WTC11 (cell line): ENCODE results near the gene ADM. TPM values are rescaled to one million over a fixed set of nuclear protein-coding genes. Genes with fewer than 3 reads are reported as not detected.

Experiments used
- ATAC-seq: fragments of 200-7000 bp; cut with Tn5 transposase; 2 replicates; pipeline ENCODE4 v1.10.0; 2021; ENCODE audit warnings: mild to moderate bottlenecking, moderate library complexity
- CTCF ChIA-PET: fragments of 300-600 bp; sonication (Branson Sonifier 250); formaldehyde crosslinking; loops from one replicate; lab custom pipeline; 2021; ENCODE audit warnings: antibody characterized with exemption; lab: Charles Lee
- POLR2A ChIA-PET: fragments of 350-600 bp; sonication (Branson Sonifier 250); formaldehyde crosslinking; loops from one replicate; lab custom pipeline; 2021; ENCODE audit warnings: antibody characterized with exemption; lab: Charles Lee
- DNase-seq: peaks from one replicate; pipeline ENCODE4 v3.0.0; 2021; ENCODE audit warnings: low spot score
- H3K27ac Mint-ChIP-seq: 2 replicates; pipeline ENCODE4 v1.8.0; 2021; ENCODE audit warnings: mixed read lengths
- H3K27me3 Mint-ChIP-seq: 2 replicates; pipeline ENCODE4 v1.8.0; 2021; ENCODE audit warnings: low read depth, mild to moderate bottlenecking, moderate library complexity, mixed read lengths
- H3K36me3 Mint-ChIP-seq: 2 replicates; pipeline ENCODE4 v1.8.0; 2021; ENCODE audit warnings: mixed read lengths
- H3K4me1 Mint-ChIP-seq: 2 replicates; pipeline ENCODE4 v1.8.0; 2022; ENCODE audit warnings: mixed read lengths
- H3K4me3 Mint-ChIP-seq: 2 replicates; pipeline ENCODE4 v1.8.0; 2021; ENCODE audit warnings: mild to moderate bottlenecking, moderate library complexity, mixed read lengths
- H3K9me3 Mint-ChIP-seq: 2 replicates; pipeline ENCODE4 v1.8.0; 2021; ENCODE audit warnings: mixed read lengths
- ATF1 ChIP-seq: sonication (generic); formaldehyde crosslinking; IDR thresholded peaks from 2 replicates; pipeline ENCODE4 v1.8.1; 2023; ENCODE audit warnings: mild to moderate bottlenecking, moderate library complexity, missing genetic modification reagents
- CREM ChIP-seq: sonication (generic); formaldehyde crosslinking; IDR thresholded peaks from 2 replicates; pipeline ENCODE4 v1.8.1; 2022; ENCODE audit warnings: mild to moderate bottlenecking, missing genetic modification reagents, moderate library complexity
- ELF4 ChIP-seq: sonication (generic); formaldehyde crosslinking; IDR thresholded peaks from 2 replicates; pipeline ENCODE4 v1.8.1; 2022; ENCODE audit warnings: low read depth, mild to moderate bottlenecking, moderate library complexity, missing genetic modification reagents
- IRF1 ChIP-seq: sonication (generic); formaldehyde crosslinking; IDR thresholded peaks from 2 replicates; pipeline ENCODE4 v1.8.0; 2023; ENCODE audit warnings: missing genetic modification reagents
- MXD4 ChIP-seq: fragments of 250-450 bp; sonication (Bioruptor Pico); IDR thresholded peaks from 2 replicates; pipeline ENCODE4 v1.8.0; 2021; ENCODE audit warnings: mild to moderate bottlenecking, moderate library complexity, borderline replicate concordance
- NFYB ChIP-seq: sonication (generic); formaldehyde crosslinking; conservative IDR thresholded peaks from 2 replicates; pipeline ENCODE4 v1.8.0; 2022; ENCODE audit warnings: low read depth, missing genetic modification reagents
- SMAD4 ChIP-seq: sonication (generic); formaldehyde crosslinking; IDR thresholded peaks from 2 replicates; pipeline ENCODE4 v1.8.0; 2022; ENCODE audit warnings: mild to moderate bottlenecking, missing genetic modification reagents
- SP1 ChIP-seq: sonication (generic); formaldehyde crosslinking; conservative IDR thresholded peaks from 2 replicates; pipeline ENCODE4 v1.8.1; 2022; ENCODE audit warnings: missing genetic modification reagents
- USF1 ChIP-seq: sonication (generic); formaldehyde crosslinking; IDR thresholded peaks from 2 replicates; pipeline ENCODE4 v1.8.0; 2022; ENCODE audit warnings: mild to moderate bottlenecking, missing genetic modification reagents
- ZNF263 ChIP-seq: sonication (generic); formaldehyde crosslinking; IDR thresholded peaks from 2 replicates; pipeline ENCODE4 v1.8.1; 2022; ENCODE audit warnings: low read depth, mild to moderate bottlenecking, moderate library complexity, missing genetic modification reagents
- total RNA-seq: library from RNA; stranded (reverse); gene quantifications from 3 replicates; pipeline ENCODE4 v1.2.3, GENCODE V29; 2021
- TF ChIP-seq, protein P1 (sequence below): fragments of 250-450 bp; sonication (Bioruptor Pico); IDR thresholded peaks from 2 replicates; pipeline ENCODE4 v1.9.0; 2021; ENCODE audit warnings: mild to moderate bottlenecking
- TF ChIP-seq, protein P2 (sequence below): sonication (generic); formaldehyde crosslinking; IDR thresholded peaks from 2 replicates; pipeline ENCODE4 v1.8.1; 2022; ENCODE audit warnings: missing genetic modification reagents, borderline replicate concordance
- TF ChIP-seq, protein P3 (sequence below): sonication (generic); formaldehyde crosslinking; IDR thresholded peaks from 2 replicates; pipeline ENCODE4 v1.8.1; 2022; ENCODE audit warnings: low read depth, mild to moderate bottlenecking, moderate library complexity, missing genetic modification reagents, borderline replicate concordance
- TF ChIP-seq, protein P4 (sequence below): sonication (generic); formaldehyde crosslinking; IDR thresholded peaks from 2 replicates; pipeline ENCODE4 v1.8.1; 2023; ENCODE audit warnings: mild to moderate bottlenecking, missing genetic modification reagents
- TF ChIP-seq, protein P5 (sequence below): sonication (generic); formaldehyde crosslinking; IDR thresholded peaks from 2 replicates; pipeline ENCODE4 v1.8.1; 2023; ENCODE audit warnings: mild to moderate bottlenecking, missing genetic modification reagents, moderate library complexity

The ADM gene
- total RNA-seq, 1 experiment from 2014 or later: 18.7 TPM

- TF ChIP-seq IRF1 (CRISPR knock-in tag): no peak
Measured at GRCh38 chr11:10351765-10352641, 47.1 kb downstream of the ADM start (continued).

DNA sequence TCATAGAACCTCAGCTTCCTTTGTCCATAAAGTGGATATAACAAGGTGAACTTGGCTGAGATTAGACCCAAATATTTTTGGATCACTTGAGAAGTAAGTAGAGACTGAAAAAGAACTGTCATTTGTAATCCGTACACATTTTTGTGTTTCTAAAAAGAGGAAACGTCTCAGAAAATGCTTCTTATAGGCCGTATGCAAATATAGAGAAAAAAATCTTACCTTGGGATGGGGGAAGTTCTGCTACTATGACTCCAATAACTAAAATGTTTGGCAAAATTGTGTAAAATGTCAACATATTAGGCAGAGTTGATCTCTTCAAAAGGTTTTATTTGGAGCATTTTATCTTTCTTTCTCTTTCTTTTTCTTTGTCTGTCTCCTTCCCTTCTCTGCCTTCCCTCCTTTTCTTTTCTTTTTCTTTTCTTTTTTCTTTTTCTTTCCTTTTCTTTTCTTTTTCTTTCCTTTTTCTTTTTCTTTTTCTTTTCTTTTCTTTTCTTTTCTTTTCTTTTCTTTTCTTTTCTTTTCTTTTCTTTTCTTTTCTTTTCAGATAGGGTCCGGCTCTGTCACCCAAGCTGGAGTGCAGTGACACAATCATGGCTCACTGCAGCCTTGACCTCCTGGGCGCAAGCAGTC is 48.2 kb downstream of the ADM start:
- ATAC-seq (no peak), DNase-seq (no peak)
- Mint-ChIP-seq H3K4me3 (peak overlapping the region; percentile 8; the same call in 1 of the 2 replicates), H3K27me3 (no peaks in the 10 kb centered on the region; the same call in none of the 2 replicates), H3K9me3 (peaks cover 19% of the 10 kb centered on the region), H3K4me1 (peaks cover 69% of the 10 kb centered on the region), H3K27ac (peak overlapping the region; percentile 100), H3K36me3 (peaks cover 16% of the 10 kb centered on the region)
- ChIA-PET CTCF (interaction anchor here (1.0 to 3.8 kb wide), 4 partner anchors 14 to 48 kb away, joined by 3 to 42 read pairs (median 18); partner anchors contain the start of gene ADM), POLR2A (interaction anchor here (1.8 to 3.1 kb wide), 3 partner anchors 14 to 48 kb away, joined by 9 to 37 read pairs (median 15); partner anchors contain the start of gene ADM)
- TF ChIP-seq, protein P1, sequence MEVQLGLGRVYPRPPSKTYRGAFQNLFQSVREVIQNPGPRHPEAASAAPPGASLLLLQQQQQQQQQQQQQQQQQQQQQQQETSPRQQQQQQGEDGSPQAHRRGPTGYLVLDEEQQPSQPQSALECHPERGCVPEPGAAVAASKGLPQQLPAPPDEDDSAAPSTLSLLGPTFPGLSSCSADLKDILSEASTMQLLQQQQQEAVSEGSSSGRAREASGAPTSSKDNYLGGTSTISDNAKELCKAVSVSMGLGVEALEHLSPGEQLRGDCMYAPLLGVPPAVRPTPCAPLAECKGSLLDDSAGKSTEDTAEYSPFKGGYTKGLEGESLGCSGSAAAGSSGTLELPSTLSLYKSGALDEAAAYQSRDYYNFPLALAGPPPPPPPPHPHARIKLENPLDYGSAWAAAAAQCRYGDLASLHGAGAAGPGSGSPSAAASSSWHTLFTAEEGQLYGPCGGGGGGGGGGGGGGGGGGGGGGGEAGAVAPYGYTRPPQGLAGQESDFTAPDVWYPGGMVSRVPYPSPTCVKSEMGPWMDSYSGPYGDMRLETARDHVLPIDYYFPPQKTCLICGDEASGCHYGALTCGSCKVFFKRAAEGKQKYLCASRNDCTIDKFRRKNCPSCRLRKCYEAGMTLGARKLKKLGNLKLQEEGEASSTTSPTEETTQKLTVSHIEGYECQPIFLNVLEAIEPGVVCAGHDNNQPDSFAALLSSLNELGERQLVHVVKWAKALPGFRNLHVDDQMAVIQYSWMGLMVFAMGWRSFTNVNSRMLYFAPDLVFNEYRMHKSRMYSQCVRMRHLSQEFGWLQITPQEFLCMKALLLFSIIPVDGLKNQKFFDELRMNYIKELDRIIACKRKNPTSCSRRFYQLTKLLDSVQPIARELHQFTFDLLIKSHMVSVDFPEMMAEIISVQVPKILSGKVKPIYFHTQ (CRISPR knock-in tag): no peak
- no peak for TF ChIP-seq ELF4 (CRISPR knock-in tag)
- TF ChIP-seq, protein P2, sequence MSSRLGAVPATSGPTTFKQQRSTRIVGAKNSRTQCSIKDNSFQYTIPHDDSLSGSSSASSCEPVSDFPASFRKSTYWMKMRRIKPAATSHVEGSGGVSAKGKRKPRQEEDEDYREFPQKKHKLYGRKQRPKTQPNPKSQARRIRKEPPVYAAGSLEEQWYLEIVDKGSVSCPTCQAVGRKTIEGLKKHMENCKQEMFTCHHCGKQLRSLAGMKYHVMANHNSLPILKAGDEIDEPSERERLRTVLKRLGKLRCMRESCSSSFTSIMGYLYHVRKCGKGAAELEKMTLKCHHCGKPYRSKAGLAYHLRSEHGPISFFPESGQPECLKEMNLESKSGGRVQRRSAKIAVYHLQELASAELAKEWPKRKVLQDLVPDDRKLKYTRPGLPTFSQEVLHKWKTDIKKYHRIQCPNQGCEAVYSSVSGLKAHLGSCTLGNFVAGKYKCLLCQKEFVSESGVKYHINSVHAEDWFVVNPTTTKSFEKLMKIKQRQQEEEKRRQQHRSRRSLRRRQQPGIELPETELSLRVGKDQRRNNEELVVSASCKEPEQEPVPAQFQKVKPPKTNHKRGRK (CRISPR knock-in tag): 0 out of 2 replicates have a peak, but pooled peaks have one; percentile 55

DNA sequence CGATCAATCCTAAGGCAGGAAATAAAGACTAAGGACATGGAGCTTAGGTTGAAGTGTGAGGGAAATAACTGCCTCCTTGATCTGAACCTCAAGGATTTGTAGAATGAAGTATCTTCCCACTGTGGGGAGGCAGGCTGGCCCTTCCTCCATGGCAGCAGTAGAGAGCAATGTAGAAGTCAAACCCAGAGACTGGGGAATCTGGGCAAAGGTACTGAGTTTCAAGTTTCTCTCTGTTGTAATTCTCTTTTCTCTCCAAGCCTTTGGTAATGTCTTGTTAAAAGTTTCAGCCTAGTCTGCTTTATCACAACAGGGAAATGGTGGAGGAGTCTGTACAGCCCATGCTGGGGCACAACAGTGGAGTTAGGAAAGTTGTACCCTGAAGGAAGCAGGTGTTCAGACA is 49.5 kb downstream of the ADM start:
- peak overlapping the region; percentile 100 for H3K27ac Mint-ChIP-seq
- H3K36me3 Mint-ChIP-seq: peaks cover 16% of the 10 kb centered on the region
- TF ChIP-seq MXD4 (CRISPR knock-in tag) (no peak), SMAD4 (CRISPR knock-in tag) (no peak), USF1 (CRISPR knock-in tag) (no peak)
- TF ChIP-seq, all 79 proteins: peak for 0
- no peak overlapping the region for H3K4me3 Mint-ChIP-seq
- peaks cover 24% of the 10 kb centered on the region for H3K9me3 Mint-ChIP-seq
- peaks cover 56% of the 10 kb centered on the region for H3K4me1 Mint-ChIP-seq
- POLR2A ChIA-PET: interaction anchor here (0.5 kb wide), 1 partner anchor 360 kb away, joined by 3 read pairs; no protein-coding TSS in a partner anchor
- ATAC-seq: no peak
- DNase-seq: no peak
- H3K27me3 Mint-ChIP-seq: no peaks in the 10 kb centered on the region; the same call in none of the 2 replicates
- CTCF ChIA-PET: interaction anchor here (1.3 to 3.8 kb wide), 2 partner anchors 12 to 277 kb away, joined by 4 to 18 read pairs; no protein-coding TSS in a partner anchor

DNA sequence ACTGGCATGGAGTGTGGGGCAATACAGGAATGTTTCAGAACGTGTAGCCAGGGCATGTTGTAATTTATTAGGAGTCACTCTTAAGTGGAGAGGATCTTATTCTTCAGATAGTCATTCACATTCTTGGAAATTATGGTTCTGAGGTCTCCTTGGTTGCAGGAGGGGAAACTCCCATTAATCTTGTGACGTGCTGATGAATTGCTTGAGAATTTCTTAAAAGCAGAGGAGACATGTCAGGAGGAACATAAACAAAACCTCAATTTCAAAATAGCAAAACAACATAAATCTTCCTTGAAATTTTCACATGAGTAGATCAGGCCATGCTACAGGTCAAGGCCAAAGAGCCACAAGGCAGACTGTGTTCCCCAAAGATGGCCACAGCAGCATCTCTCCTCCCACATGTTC is 50.4 kb downstream of the ADM start:
- H3K27ac Mint-ChIP-seq: no peak overlapping the region
- H3K9me3 Mint-ChIP-seq: peaks cover 29% of the 10 kb centered on the region
- ChIA-PET POLR2A (no interaction called here), CTCF (interaction anchor here (3.8 kb wide), 1 partner anchor 11 kb away, joined by 18 read pairs; no protein-coding TSS in a partner anchor)
- H3K4me3 Mint-ChIP-seq: no peak overlapping the region
- ATAC-seq (no peak), DNase-seq (no peak)
- H3K27me3 Mint-ChIP-seq: no peaks in the 10 kb centered on the region; the same call in none of the 2 replicates
- peaks cover 21% of the 10 kb centered on the region for H3K36me3 Mint-ChIP-seq
- peaks cover 50% of the 10 kb centered on the region for H3K4me1 Mint-ChIP-seq
- TF ChIP-seq, protein P3, sequence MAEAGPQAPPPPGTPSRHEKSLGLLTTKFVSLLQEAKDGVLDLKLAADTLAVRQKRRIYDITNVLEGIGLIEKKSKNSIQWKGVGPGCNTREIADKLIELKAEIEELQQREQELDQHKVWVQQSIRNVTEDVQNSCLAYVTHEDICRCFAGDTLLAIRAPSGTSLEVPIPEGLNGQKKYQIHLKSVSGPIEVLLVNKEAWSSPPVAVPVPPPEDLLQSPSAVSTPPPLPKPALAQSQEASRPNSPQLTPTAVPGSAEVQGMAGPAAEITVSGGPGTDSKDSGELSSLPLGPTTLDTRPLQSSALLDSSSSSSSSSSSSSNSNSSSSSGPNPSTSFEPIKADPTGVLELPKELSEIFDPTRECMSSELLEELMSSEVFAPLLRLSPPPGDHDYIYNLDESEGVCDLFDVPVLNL (CRISPR knock-in tag): no peak
- TF ChIP-seq ZNF263 (no peak), SP1 (CRISPR knock-in tag) (no peak), CREM (CRISPR knock-in tag) (no peak), NFYB (CRISPR knock-in tag) (no peak), ATF1 (CRISPR knock-in tag) (no peak)
- TF ChIP-seq, protein P4, sequence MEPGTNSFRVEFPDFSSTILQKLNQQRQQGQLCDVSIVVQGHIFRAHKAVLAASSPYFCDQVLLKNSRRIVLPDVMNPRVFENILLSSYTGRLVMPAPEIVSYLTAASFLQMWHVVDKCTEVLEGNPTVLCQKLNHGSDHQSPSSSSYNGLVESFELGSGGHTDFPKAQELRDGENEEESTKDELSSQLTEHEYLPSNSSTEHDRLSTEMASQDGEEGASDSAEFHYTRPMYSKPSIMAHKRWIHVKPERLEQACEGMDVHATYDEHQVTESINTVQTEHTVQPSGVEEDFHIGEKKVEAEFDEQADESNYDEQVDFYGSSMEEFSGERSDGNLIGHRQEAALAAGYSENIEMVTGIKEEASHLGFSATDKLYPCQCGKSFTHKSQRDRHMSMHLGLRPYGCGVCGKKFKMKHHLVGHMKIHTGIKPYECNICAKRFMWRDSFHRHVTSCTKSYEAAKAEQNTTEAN (CRISPR knock-in tag): no peak
- TF ChIP-seq, protein P5, sequence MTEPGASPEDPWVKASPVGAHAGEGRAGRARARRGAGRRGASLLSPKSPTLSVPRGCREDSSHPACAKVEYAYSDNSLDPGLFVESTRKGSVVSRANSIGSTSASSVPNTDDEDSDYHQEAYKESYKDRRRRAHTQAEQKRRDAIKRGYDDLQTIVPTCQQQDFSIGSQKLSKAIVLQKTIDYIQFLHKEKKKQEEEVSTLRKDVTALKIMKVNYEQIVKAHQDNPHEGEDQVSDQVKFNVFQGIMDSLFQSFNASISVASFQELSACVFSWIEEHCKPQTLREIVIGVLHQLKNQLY (CRISPR knock-in tag): no peak
